NB4 (cell line): ENCODE results near the gene IL17RE.

ENCODE experiments used
- CTCF ChIP-seq: IDR thresholded peaks from one replicate; pipeline ENCODE4 v1.5.1; 2012; ENCODE audit warnings: low read depth, low read length
- MAX ChIP-seq: IDR thresholded peaks from 2 replicates; pipeline ENCODE4 v1.6.1; 2011; ENCODE audit warnings: low read depth, low read length
- POLR2A ChIP-seq: IDR thresholded peaks from 2 replicates; pipeline ENCODE4 v1.6.1; 2011; ENCODE audit warnings: mild to moderate bottlenecking; ENCODE audit not compliant: insufficient read length; ENCODE audit errors: extremely low read depth

GRCh38 chr3:9934235-9934621 lies 31.6 kb downstream of the IL17RE start:
- no peak for TF ChIP-seq CTCF
- no peak for TF ChIP-seq POLR2A
- TF ChIP-seq MAX: no peak
